WTC11 (cell line): ENCODE measurements around the gene TMEM54. TPM values are rescaled to one million over a fixed set of nuclear protein-coding genes. Genes with fewer than 3 reads are reported as not detected.

ENCODE experiments used
- ATAC-seq: fragments of 200-7000 bp; cut with Tn5 transposase; 2 replicates; pipeline ENCODE4 v1.10.0; 2021; ENCODE audit warnings: mild to moderate bottlenecking, moderate library complexity
- CTCF ChIA-PET: fragments of 300-600 bp; sonication (Branson Sonifier 250); formaldehyde crosslinking; loops from one replicate; lab custom pipeline; 2021; ENCODE audit warnings: antibody characterized with exemption; lab: Charles Lee
- POLR2A ChIA-PET: fragments of 350-600 bp; sonication (Branson Sonifier 250); formaldehyde crosslinking; loops from one replicate; lab custom pipeline; 2021; ENCODE audit warnings: antibody characterized with exemption; lab: Charles Lee
- DNase-seq: peaks from one replicate; pipeline ENCODE4 v3.0.0; 2021; ENCODE audit warnings: low spot score
- H3K27ac Mint-ChIP-seq: 2 replicates; pipeline ENCODE4 v1.8.0; 2021; ENCODE audit warnings: mixed read lengths
- H3K27me3 Mint-ChIP-seq: 2 replicates; pipeline ENCODE4 v1.8.0; 2021; ENCODE audit warnings: low read depth, mild to moderate bottlenecking, moderate library complexity, mixed read lengths
- H3K36me3 Mint-ChIP-seq: 2 replicates; pipeline ENCODE4 v1.8.0; 2021; ENCODE audit warnings: mixed read lengths
- H3K4me1 Mint-ChIP-seq: 2 replicates; pipeline ENCODE4 v1.8.0; 2022; ENCODE audit warnings: mixed read lengths
- H3K4me3 Mint-ChIP-seq: 2 replicates; pipeline ENCODE4 v1.8.0; 2021; ENCODE audit warnings: mild to moderate bottlenecking, moderate library complexity, mixed read lengths
- H3K9me3 Mint-ChIP-seq: 2 replicates; pipeline ENCODE4 v1.8.0; 2021; ENCODE audit warnings: mixed read lengths
- CBFB ChIP-seq: sonication (generic); formaldehyde crosslinking; IDR thresholded peaks from 2 replicates; pipeline ENCODE4 v1.8.1; 2022; ENCODE audit warnings: mild to moderate bottlenecking, low read depth, missing genetic modification reagents
- CREM ChIP-seq: sonication (generic); formaldehyde crosslinking; IDR thresholded peaks from 2 replicates; pipeline ENCODE4 v1.8.1; 2022; ENCODE audit warnings: mild to moderate bottlenecking, missing genetic modification reagents, moderate library complexity
- ERG ChIP-seq: fragments of 250-450 bp; sonication (Bioruptor Pico); IDR thresholded peaks from 2 replicates; pipeline ENCODE4 v1.8.0; 2021; ENCODE audit warnings: mild to moderate bottlenecking
- ESRRA ChIP-seq: sonication (generic); formaldehyde crosslinking; IDR thresholded peaks from 2 replicates; pipeline ENCODE4 v1.8.1; 2022; ENCODE audit warnings: mild to moderate bottlenecking, missing genetic modification reagents, borderline replicate concordance
- ETV6 ChIP-seq: sonication (generic); formaldehyde crosslinking; IDR thresholded peaks from 2 replicates; pipeline ENCODE4 v1.8.1; 2022; ENCODE audit warnings: mild to moderate bottlenecking, missing genetic modification reagents
- GTF2I ChIP-seq: fragments of 250-450 bp; sonication (Bioruptor Pico); conservative IDR thresholded peaks from 2 replicates; pipeline ENCODE4 v1.4.0; 2021; ENCODE audit warnings: mild to moderate bottlenecking
- HMGA2 ChIP-seq: fragments of 250-450 bp; sonication (Bioruptor Pico); IDR thresholded peaks from 2 replicates; pipeline ENCODE4 v1.4.0; 2021; ENCODE audit warnings: mild to moderate bottlenecking, moderate library complexity
- IRF1 ChIP-seq: sonication (generic); formaldehyde crosslinking; IDR thresholded peaks from 2 replicates; pipeline ENCODE4 v1.8.0; 2023; ENCODE audit warnings: missing genetic modification reagents
- JAZF1 ChIP-seq: fragments of 250-450 bp; sonication (Bioruptor Pico); IDR thresholded peaks from 2 replicates; pipeline ENCODE4 v1.9.0; 2021; ENCODE audit warnings: moderate library complexity, mild to moderate bottlenecking, inconsistent platforms
- MAX ChIP-seq: sonication (generic); formaldehyde crosslinking; IDR thresholded peaks from 2 replicates; pipeline ENCODE4 v1.8.0; 2022; ENCODE audit warnings: mild to moderate bottlenecking, missing genetic modification reagents
- MXD4 ChIP-seq: fragments of 250-450 bp; sonication (Bioruptor Pico); IDR thresholded peaks from 2 replicates; pipeline ENCODE4 v1.8.0; 2021; ENCODE audit warnings: mild to moderate bottlenecking, moderate library complexity, borderline replicate concordance
- MYBL2 ChIP-seq: sonication (generic); formaldehyde crosslinking; IDR thresholded peaks from 2 replicates; pipeline ENCODE4 v1.8.1; 2023; ENCODE audit warnings: mild to moderate bottlenecking, moderate library complexity, missing genetic modification reagents
- RELA ChIP-seq: sonication (generic); formaldehyde crosslinking; IDR thresholded peaks from 2 replicates; pipeline ENCODE4 v1.8.1; 2022; ENCODE audit warnings: missing genetic modification reagents, mild to moderate bottlenecking, borderline replicate concordance
- SP1 ChIP-seq: sonication (generic); formaldehyde crosslinking; conservative IDR thresholded peaks from 2 replicates; pipeline ENCODE4 v1.8.1; 2022; ENCODE audit warnings: missing genetic modification reagents
- TCF7 ChIP-seq: sonication (generic); formaldehyde crosslinking; IDR thresholded peaks from 2 replicates; pipeline ENCODE4 v1.8.0; 2022; ENCODE audit warnings: mild to moderate bottlenecking, low read depth, missing genetic modification reagents, moderate library complexity
- TP53 ChIP-seq: sonication (generic); formaldehyde crosslinking; IDR thresholded peaks from 2 replicates; pipeline ENCODE4 v1.8.1; 2023; ENCODE audit warnings: mild to moderate bottlenecking, missing genetic modification reagents
- ZNF138 ChIP-seq: sonication (generic); formaldehyde crosslinking; conservative IDR thresholded peaks from 2 replicates; pipeline ENCODE4 v1.8.1; 2022; ENCODE audit warnings: mild to moderate bottlenecking, moderate library complexity, missing genetic modification reagents
- ZNF396 ChIP-seq: fragments of 250-450 bp; sonication (Bioruptor Pico); IDR thresholded peaks from 2 replicates; pipeline ENCODE4 v1.8.0; 2021; ENCODE audit warnings: mild to moderate bottlenecking, moderate library complexity, borderline replicate concordance
- ZNF532 ChIP-seq: fragments of 250-450 bp; sonication (Bioruptor Pico); IDR thresholded peaks from 2 replicates; pipeline ENCODE4 v1.9.0; 2021; ENCODE audit warnings: mild to moderate bottlenecking, borderline replicate concordance
- total RNA-seq: library from RNA; stranded (reverse); gene quantifications from 3 replicates; pipeline ENCODE4 v1.2.3, GENCODE V29; 2021

Gene TMEM54
- total RNA-seq, 1 experiment from 2014 or later, result 20.7 TPM

GRCh38 chr1:32859915-32860314 lies 41.3 kb downstream of the TMEM54 start:
- no peak overlapping the region for H3K4me3 Mint-ChIP-seq
- H3K36me3 Mint-ChIP-seq, result peaks cover 15% of the 10 kb centered on the region
- ChIA-PET POLR2A (interaction anchor here (0.7 kb wide), 1 partner anchor 153 kb away, joined by 3 read pairs; no protein-coding TSS in a partner anchor), CTCF (interaction anchor here (0.7 to 2.0 kb wide), 3 partner anchors 87 to 227 kb away, joined by 3 to 6 read pairs (median 3); no protein-coding TSS in a partner anchor)
- H3K27ac Mint-ChIP-seq, result no peak overlapping the region
- DNase-seq (no peak), ATAC-seq (no peak)
- no peaks in the 10 kb centered on the region; the same call in 1 of the 2 replicates for H3K4me1 Mint-ChIP-seq
- TF ChIP-seq TCF7 (CRISPR knock-in tag), result no peak
- TF ChIP-seq SP1 (CRISPR knock-in tag), result no peak
- TF ChIP-seq MYBL2 (CRISPR knock-in tag), result no peak
- no peak for TF ChIP-seq ZNF532
- no peak for TF ChIP-seq ZNF396
- TF ChIP-seq MAX, result no peak
- TF ChIP-seq IRF1 (CRISPR knock-in tag), result no peak
- TF ChIP-seq ZNF138 (CRISPR knock-in tag), result no peak
- no peak for TF ChIP-seq ESRRA (CRISPR knock-in tag)
- TF ChIP-seq HMGA2 (CRISPR knock-in tag), result no peak
- TF ChIP-seq JAZF1 (CRISPR knock-in tag), result no peak
- TF ChIP-seq CBFB (CRISPR knock-in tag), result no peak
- H3K27me3 Mint-ChIP-seq, result no peaks in the 10 kb centered on the region
- H3K9me3 Mint-ChIP-seq, result no peaks in the 10 kb centered on the region

GRCh38 chr1:32858791-32859190 lies 42.4 kb downstream of the TMEM54 start:
- Mint-ChIP-seq H3K27ac (no peak overlapping the region), H3K9me3 (no peaks in the 10 kb centered on the region), H3K4me3 (no peak overlapping the region), H3K36me3 (peaks cover 27% of the 10 kb centered on the region), H3K27me3 (no peaks in the 10 kb centered on the region), H3K4me1 (no peaks in the 10 kb centered on the region; the same call in 1 of the 2 replicates)
- POLR2A ChIA-PET, result no interaction called here
- TF ChIP-seq HMGA2 (CRISPR knock-in tag) (no peak), RELA (CRISPR knock-in tag) (no peak), TP53 (CRISPR knock-in tag) (no peak), MXD4 (no peak), ERG (CRISPR knock-in tag) (no peak), CREM (CRISPR knock-in tag) (no peak)
- CTCF ChIA-PET, result interaction anchor here (0.6 to 2.0 kb wide), 3 partner anchors 16 to 86 kb away, joined by 3 to 6 read pairs (median 4); no protein-coding TSS in a partner anchor
- ATAC-seq (no peak), DNase-seq (no peak)

GRCh38 chr1:32858136-32858535 lies 43.1 kb downstream of the TMEM54 start:
- no peak overlapping the region for H3K27ac Mint-ChIP-seq
- no peaks in the 10 kb centered on the region for H3K9me3 Mint-ChIP-seq
- POLR2A ChIA-PET, result no interaction called here
- H3K27me3 Mint-ChIP-seq, result no peaks in the 10 kb centered on the region
- CTCF ChIA-PET, result interaction anchor here (1.2 to 2.0 kb wide), 2 partner anchors 18 to 85 kb away, joined by 4 to 6 read pairs; no protein-coding TSS in a partner anchor
- DNase-seq (no peak), ATAC-seq (no peak)
- TF ChIP-seq ETV6 (CRISPR knock-in tag) (no peak), GTF2I (CRISPR knock-in tag) (no peak), JAZF1 (CRISPR knock-in tag) (no peak)
- H3K4me1 Mint-ChIP-seq, result no peaks in the 10 kb centered on the region; the same call in 1 of the 2 replicates
- peaks cover 33% of the 10 kb centered on the region for H3K36me3 Mint-ChIP-seq
- H3K4me3 Mint-ChIP-seq, result no peak overlapping the region
